Motor neuron (in vitro differentiated cells): ENCODE data around the gene ALAS1. TPM values are rescaled to one million over a fixed set of nuclear protein-coding genes. Genes with fewer than 3 reads are reported as not detected.

ENCODE experiments used
- ATAC-seq, 8 experiments: fragments of 200-7000 bp; cut with Tn5 transposase; replicated peaks in 6 of 8; 2 replicates each; pipeline ENCODE4 v1.8.0; 2021; ENCODE audit warnings: mild to moderate bottlenecking in 8 of 8, moderate library complexity in 8 of 8
- H3K27ac ChIP-seq, 2 donors: fragments of 250-450 bp; sonication (Bioruptor Pico); 2 replicates each; pipeline ENCODE4 v1.9.0; 2021; ENCODE audit warnings: antibody characterized with exemption in 2 of 2, mild to moderate bottlenecking in 2 of 2, moderate library complexity in 1 of 2
- H3K4me1 ChIP-seq, 2 donors: fragments of 250-450 bp; sonication (Bioruptor Pico); replicated peaks in 1 of 2; 2 replicates each; pipeline ENCODE4 v1.6.1; 2021; ENCODE audit warnings: antibody characterized with exemption in 2 of 2, mild to moderate bottlenecking in 2 of 2, moderate library complexity in 1 of 2
- H3K4me3 ChIP-seq, 5 donors: fragments of 250-450 bp; sonication (Bioruptor Pico); 2 replicates each; pipeline ENCODE4 v1.9.0; 2021; ENCODE audit warnings: antibody characterized with exemption in 5 of 5, mild to moderate bottlenecking in 5 of 5, moderate library complexity in 4 of 5
- WGBS, 10 experiments: fragments of 450-650 bp; shearing (Covaris generic); methylation state at CpG; one replicate each; pipeline ENCODE4 v1.0.0; 2022; 5-methylcytosine and 5-hydroxymethylcytosine counted together
- in situ Hi-C, 9 experiments: fragments of 400-800 bp; cut with MboI; loops; one replicate each; pipeline ENCODE4 v1.15.0; 2021; ENCODE audit warnings: low sequenced_read_pairs in 9 of 9, low pct_unique_long_range_greater_than_20kb in 2 of 9; ENCODE audit not compliant: unreplicated experiment in 9 of 9
- total RNA-seq, 8 experiments: library from RNA; unstranded; fragments of 300-600 nt; gene quantifications; 2 replicates each; pipeline versions ENCODE4 v1.2.3 to v1.2.4, GENCODE V29; 2022

Gene ALAS1
- total RNA-seq, 8 experiments from 2014 or later: 30.0 to 51.1 (median 37.6) TPM

DNA sequence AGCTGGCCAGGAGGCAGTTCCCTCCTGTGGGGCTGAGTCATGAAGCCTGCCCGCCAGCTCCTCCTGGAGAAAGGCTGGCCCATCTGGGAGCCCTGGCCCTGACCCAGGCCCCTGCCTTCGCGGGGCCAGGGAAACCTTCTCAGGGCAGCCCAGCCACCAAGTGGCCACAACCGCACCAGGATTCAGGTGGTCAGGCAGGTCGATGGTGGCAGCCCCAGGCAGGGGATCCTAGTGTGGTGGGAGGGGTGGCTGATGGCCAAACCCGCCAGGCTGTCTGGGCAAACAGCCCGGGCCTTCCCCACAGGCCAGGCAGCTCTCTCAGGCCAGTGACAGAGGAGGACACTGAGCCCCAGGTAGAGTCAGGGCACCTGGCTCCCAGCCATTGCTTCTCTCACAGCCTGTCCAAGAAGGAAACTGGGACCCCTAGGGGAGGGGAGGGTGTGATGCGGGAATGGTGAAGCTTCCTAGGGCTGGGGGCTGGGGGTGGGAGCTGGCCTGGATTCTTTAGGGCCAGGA, 39.8 kb downstream of the ALAS1 start:
- WGBS, 10 experiments: 0 to 63% (median 30%) methylated on average over 1 to 3 of the region's 8 CpGs; no CpG with 5 or more reads in 7 of the 10 experiments
- in situ Hi-C loops: no loop called here
- Histone ChIP-seq H3K27ac (peak overlapping the region in 1 of 2 donors; percentile 93), H3K4me1 (peaks cover 34 to 38% of the 10 kb centered on the region in 2 donors), H3K4me3 (peak overlapping the region; percentile 60 to 96 (median 80))
- ATAC-seq: peak; percentile 12 to 70 (median 18)

DNA sequence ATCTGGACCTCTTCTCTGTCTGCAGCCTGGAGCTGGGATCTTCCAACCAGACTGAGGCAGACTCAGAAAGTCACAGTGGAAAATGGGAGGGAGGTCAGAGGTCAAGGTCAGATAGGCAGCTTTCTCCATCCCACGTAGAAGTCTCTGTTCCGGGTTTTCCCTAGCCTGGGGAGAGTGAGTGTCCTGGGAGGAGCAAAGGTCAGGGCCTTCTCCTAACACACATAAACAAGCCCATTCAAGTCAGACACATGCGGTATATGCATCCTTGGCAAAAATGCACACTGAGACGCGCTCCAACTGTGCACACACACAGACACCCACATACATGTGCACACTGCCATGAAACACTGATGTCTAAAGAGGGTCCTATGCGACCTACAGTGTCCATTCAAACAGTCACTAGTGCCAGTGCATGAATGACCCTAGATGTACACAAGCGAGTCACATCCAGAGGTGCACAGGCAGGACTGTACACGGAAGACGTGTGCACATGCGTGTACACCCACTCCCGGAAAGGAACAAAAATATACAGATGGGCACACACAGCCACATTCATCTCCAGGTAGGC, 40.3 kb downstream of the ALAS1 start:
- Histone ChIP-seq H3K4me3 (peak overlapping the region; percentile 60 to 96 (median 80)), H3K27ac (peak overlapping the region; percentile 82 to 93), H3K4me1 (peaks cover 34 to 35% of the 10 kb centered on the region in 2 donors)
- peak in 3 of 8 experiments; percentile 0 to 2 (median 1) for ATAC-seq
- in situ Hi-C loops: no loop called here
- 0 to 50% (median 23%) methylated on average over 1 to 6 of the region's 11 CpGs; no CpG with 5 or more reads in 6 of the 10 experiments for WGBS, 10 experiments

DNA sequence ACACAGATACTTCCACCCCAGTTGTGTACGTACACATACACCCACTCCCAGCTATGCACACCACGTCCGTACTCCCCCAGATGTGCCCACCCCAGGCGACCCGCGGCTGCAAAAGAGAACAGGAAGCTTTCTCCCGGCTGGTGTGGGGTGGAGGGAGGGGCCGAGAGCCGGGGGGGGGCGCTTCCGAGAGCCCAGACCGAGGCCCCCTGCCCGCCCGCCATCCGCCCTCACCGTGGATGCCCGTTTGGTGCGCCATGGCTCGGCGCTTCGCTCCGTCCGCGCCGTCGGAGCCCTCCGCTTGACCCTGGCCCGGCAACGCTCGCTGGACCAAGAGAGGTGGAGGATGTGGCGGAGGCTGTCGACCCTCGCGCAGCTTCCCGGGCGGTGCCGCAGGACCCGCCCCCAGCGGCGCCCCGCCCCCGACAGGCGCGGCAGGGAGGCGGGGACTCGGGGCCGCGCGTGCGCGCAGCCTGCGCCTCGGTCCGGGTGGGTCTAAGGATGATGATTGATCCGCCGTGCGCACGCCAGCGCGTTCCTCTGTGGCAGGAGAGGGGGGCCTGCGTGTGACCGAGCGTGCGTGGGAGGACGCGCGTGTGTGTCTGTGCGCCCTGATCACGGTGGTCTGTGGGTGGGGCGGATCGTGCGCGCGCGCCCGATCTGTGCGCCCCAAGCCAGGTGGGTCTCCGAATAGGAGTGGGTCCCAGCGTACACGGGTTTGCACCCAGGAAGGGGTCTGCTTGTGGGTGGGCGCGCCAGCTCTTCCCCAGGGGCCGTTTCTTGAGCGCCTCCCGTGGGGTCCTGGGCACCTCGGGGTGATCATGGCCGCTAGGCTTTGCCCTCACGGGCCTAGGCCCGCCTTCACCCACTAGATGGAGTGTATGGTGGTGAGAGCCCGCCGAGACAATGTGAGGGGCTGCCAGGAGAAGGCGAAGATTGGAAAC, 41.1 kb downstream of the ALAS1 start, which contains the start of gene TWF2:
Gene TWF2 (minus strand): TSS at position 398 of the 941 bp plus-strand sequence. CDS start 142 bp downstream, at position 256.
- ATAC-seq: peak; percentile 54 to 88 (median 84)
- peak within 1 kb of the TSS; percentile 82 to 93 for H3K27ac ChIP-seq
- H3K4me1 ChIP-seq: peaks cover 34 to 35% of the 10 kb centered on the region in 2 donors
- WGBS, 10 experiments: 0 to 20% (median 0%) methylated on average over 1 to 7 of the region's 92 CpGs; no CpG with 5 or more reads in 4 of the 10 experiments
- in situ Hi-C loops: no loop called here
- peak within 1 kb of the TSS; percentile 60 to 96 (median 80) for H3K4me3 ChIP-seq

- Histone ChIP-seq H3K27ac (peak overlapping the region; percentile 79 to 93), H3K4me3 (peak overlapping the region in 3 of 5 donors; percentile 60 to 87 (median 72)), H3K4me1 (peaks cover 38% of the 10 kb centered on the region in 2 donors)
- in situ Hi-C loops: no loop called here
- peak; percentile 31 to 58 (median 49) for ATAC-seq
- WGBS, 10 experiments: no CpG with 5 or more reads among the region's 1 CpG
These were observed 42.3 kb downstream of the ALAS1 start for GRCh38 chr3:52240059-52240885.

GRCh38 chr3:52240886-52241370, 43.0 kb downstream of the ALAS1 start:
- peak overlapping the region; percentile 52 to 93 for H3K27ac ChIP-seq
- in situ Hi-C loops: no loop called here
- H3K4me3 ChIP-seq: no peak overlapping the region
- ATAC-seq: no peak
- WGBS, 10 experiments: 54 to 100% (median 82%) methylated on average over 1 to 4 of the region's 4 CpGs; no CpG with 5 or more reads in 4 of the 10 experiments
- peaks cover 39 to 45% of the 10 kb centered on the region in 2 donors for H3K4me1 ChIP-seq

- ATAC-seq: no peak
- WGBS, 10 experiments: 57 to 100% (median 100%) methylated on average over 1 of the region's 1 CpG; no CpG with 5 or more reads in 3 of the 10 experiments
- in situ Hi-C loops: no loop called here
- H3K4me1 ChIP-seq: peaks cover 30 to 39% of the 10 kb centered on the region in 2 donors
- no peak overlapping the region for H3K27ac ChIP-seq
- H3K4me3 ChIP-seq: no peak overlapping the region
These were observed 44.1 kb downstream of the ALAS1 start for GRCh38 chr3:52242039-52242438.

DNA sequence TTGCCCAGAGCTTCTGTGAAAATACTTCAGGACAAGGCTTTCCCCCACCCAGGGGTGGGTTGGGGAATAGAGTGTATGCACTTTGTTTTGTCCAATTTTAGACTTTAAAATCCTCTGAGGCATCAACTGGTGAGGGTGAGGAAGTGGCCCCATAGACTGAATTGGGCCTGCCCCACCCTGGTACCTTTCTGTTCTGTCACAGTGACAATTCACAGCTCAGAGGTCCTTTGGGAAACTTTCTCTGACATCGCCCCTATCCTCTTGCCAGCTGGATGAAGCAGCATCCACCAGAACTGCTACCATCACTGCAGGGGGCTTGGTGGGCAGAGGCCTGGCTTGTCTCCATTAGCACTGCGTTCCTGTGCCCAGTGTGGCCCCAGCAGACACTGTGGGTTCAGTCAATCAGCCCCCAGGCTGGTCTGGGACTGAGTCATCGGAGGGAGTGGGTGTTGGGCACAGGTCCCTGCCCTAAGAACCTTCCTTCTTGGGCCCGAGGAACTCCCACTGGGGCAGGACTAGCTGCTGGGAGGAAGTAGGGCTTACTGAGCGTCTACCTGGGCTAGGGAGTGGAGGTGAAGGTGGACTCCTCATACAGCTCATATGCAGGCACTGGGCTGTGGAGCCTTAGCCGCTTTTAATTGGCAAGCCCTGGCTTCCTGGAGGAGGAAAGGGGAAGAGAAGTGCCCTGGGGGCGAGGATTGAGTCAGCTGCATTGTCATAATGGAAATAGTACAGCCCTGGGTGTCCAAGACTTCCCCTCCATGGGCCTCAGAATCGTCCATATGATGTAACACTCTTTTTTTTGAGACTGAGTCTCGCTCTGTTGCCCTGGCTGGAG, 46.0 kb downstream of the ALAS1 start:
- H3K4me3 ChIP-seq: no peak overlapping the region
- peaks cover 17 to 32% of the 10 kb centered on the region in 2 donors for H3K4me1 ChIP-seq
- in situ Hi-C loops: no loop called here
- H3K27ac ChIP-seq: no peak overlapping the region
- ATAC-seq: peak in 3 of 8 experiments; percentile 4 to 14 (median 6)
- 36 to 100% (median 67%) methylated on average over 1 to 5 of the region's 9 CpGs; no CpG with 5 or more reads in 5 of the 10 experiments for WGBS, 10 experiments

DNA sequence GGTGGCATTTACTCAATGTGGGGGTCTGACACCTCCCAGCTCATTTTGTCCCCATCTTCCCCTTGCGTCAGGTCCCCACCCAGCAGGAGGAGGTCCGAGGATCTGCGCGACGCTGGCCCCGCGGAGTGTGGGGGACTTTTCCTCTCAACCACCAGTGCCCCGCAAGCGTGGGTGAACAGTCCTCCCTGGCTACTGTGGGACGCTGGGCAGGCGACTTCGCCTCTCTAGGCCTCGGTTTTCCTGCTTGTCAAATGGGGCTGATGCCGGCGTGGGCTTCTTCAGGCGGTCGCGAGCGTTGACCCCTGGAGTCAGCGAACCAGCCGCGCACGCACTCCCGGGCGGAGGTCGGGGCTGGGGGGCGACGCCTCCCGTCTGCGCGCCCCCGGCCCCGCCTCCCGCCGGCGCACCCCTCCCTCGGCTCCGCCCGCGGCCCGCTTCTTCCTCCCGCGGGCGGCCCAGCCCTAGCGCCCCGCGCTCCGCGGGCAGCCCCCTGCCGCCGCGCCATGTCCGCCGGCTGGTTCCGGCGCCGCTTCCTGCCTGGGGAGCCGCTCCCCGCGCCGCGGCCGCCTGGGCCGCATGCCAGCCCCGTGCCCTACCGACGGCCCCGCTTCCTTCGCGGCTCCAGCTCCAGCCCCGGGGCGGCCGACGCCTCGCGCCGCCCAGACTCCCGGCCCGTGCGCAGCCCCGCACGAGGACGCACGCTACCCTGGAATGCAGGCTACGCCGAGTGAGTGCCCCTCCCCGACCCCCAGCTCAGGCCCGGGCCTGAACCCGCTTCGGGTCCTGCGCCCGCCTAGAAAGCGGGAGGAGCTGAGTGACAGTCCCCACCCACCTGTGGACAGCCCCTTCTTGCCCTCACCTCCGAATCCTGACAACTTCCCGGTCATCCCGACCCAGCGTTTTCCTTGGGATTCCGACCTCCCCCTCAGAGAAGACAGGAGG, 47.6 kb downstream of the ALAS1 start, which contains the start of gene PPM1M:
Gene PPM1M (plus strand): TSS at position 438 of the 942 bp plus-strand sequence. CDS start 66 bp downstream, at position 504.
- ATAC-seq: peak; percentile 44 to 80 (median 58)
- Histone ChIP-seq H3K27ac (no peak within 1 kb of the TSS), H3K4me3 (peak within 1 kb of the TSS; percentile 15 to 29 (median 22)), H3K4me1 (peaks cover 9 to 22% of the 10 kb centered on the region in 2 donors)
- in situ Hi-C loops: no loop called here
- WGBS, 10 experiments: 0 to 23% (median 19%) methylated on average over 6 to 21 of the region's 98 CpGs; no CpG with 5 or more reads in 7 of the 10 experiments

DNA sequence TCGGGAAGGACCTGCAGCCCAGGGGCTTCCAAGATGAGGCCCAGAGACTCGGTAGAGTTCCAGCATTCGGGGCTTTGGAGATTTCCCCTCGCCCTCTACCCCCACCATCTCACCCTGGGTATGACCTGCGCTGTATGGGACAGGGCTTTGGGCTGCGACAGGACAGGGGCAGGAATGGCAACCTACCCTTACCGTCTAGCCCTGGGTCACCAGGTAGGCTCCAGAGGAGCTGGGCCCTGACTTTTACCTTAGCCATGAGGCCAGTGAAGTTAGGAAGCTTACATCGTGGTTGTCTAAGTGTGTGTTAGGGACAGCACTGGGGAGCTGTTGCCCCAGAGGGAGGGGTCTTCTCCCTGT, 48.3 kb downstream of the ALAS1 start:
- in situ Hi-C loops: no loop called here
- Histone ChIP-seq H3K4me1 (peaks cover 5 to 16% of the 10 kb centered on the region in 2 donors), H3K4me3 (no peak overlapping the region), H3K27ac (no peak overlapping the region)
- peak in 5 of 8 experiments; percentile 3 to 9 (median 6) for ATAC-seq
- WGBS, 10 experiments: 0 to 73% (median 32%) methylated on average over 1 to 3 of the region's 8 CpGs; no CpG with 5 or more reads in 6 of the 10 experiments

DNA sequence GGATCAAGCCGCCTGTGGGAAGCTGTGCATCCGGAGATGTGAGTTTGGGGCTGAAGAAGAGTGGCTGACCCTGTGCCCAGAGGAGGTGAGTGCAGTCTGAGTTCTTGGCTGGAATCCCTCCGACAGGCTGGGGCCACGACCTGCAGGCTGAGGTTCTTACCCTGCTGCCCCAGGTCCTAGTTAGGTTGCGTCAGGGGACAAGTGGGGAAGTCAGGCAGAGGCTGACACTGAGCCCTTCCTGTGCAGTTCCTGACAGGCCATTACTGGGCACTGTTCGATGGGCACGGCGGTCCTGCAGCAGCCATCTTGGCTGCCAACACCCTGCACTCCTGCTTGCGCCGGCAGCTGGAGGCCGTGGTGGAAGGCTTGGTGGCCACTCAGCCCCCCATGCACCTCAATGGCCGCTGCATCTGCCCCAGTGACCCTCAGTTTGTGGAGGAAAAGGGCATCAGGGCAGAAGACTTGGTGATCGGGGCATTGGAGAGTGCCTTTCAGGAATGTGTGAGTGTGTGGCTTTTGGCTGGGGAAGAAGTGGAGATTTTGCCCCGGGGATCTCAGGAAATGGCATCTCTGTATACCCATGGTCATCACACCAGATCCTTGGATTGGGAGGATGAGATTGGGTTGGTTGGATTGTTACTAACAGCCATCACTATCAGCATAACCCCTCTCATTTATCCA, 48.9 kb downstream of the ALAS1 start:
- in situ Hi-C loops: no loop called here
- Histone ChIP-seq H3K27ac (no peak overlapping the region), H3K4me1 (peaks cover 5 to 16% of the 10 kb centered on the region in 2 donors), H3K4me3 (no peak overlapping the region)
- ATAC-seq: no peak
- 70 to 100% (median 82%) methylated on average over 1 to 5 of the region's 14 CpGs; no CpG with 5 or more reads in 5 of the 10 experiments for WGBS, 10 experiments
